T-helper 1 cell (primary cell): Measurements from ENCODE around the gene RIOK1.
"Not testable (repeated sequence)": the region's sequence is repeated elsewhere in the genome, so short reads cannot be mapped to it uniquely, and the experiment has no call there.

ENCODE experiments used
- DNase-seq, 5 donors: peaks; one replicate each; pipeline ENCODE4 v3.0.0-alpha.2; 2012 to 2020

Gene RIOK1

DNA sequence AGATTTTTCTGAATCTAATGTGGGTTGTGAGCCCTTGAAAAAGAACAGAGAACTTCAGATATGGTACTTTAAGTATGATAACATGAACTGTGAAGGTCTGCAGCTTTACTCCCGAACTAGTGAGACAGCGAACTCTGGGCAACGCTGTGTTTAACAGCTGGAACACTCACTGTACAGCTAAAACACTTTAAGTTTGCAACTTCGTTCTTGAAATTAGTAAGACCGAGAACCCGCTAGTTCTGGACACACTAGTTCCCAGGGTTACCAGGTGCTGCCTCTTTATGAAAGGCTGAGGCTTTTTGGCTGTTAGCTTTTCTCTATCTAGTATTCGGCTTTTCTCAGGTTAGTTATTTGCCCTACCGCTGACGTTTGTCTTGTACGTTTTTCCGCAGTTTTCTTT lies 52.9 kb downstream of the RIOK1 start:
- no peak for DNase-seq

DNA sequence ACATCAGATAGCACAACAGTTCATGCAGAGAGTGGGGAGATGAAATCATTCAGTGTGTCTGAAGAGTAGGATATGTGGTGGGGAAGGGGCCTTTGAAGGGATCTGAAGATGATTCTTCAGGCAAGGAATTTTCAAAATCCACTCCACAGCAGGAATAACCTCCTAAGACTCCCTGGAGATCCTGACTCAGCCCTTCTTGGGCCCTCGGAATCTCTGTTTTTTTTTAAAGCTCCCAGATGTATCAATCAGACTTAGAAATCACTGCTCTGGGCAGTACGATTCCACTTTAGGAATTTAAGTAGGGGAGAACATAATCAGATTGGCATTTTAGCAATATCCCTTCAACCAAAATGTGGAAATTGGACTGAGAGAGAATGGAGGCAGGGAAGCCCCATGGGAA lies 55.5 kb downstream of the RIOK1 start:
- DNase-seq, result no peak

DNA sequence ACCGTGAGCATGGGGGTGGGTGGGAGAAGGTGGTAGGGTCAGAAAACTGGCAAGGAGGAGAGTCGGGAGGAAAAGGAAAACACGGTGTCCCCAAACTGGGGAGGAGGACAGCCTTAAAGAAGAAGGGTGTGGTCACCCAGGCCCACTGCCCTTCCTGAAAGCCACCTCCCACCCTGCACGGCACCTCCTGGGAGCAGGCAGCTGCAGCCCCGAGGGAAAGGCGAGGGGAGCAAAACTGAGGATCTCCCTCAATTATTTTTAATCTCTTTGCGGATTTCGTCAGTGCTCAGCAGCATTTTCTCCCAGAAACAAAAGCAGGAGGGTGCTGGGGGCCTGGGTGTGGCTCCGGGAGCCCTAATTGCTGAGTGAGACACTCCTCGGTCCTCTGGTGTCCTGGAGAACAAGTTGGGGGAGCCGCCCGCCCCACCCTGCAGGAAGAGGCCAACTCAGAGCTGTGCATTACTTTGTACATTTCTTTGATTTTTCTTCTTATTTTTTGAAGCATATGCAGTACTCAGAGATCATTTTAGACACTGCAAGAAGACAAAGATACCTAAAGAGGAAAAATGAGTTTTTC lies 56.4 kb downstream of the RIOK1 start:
- no peak for DNase-seq

DNA sequence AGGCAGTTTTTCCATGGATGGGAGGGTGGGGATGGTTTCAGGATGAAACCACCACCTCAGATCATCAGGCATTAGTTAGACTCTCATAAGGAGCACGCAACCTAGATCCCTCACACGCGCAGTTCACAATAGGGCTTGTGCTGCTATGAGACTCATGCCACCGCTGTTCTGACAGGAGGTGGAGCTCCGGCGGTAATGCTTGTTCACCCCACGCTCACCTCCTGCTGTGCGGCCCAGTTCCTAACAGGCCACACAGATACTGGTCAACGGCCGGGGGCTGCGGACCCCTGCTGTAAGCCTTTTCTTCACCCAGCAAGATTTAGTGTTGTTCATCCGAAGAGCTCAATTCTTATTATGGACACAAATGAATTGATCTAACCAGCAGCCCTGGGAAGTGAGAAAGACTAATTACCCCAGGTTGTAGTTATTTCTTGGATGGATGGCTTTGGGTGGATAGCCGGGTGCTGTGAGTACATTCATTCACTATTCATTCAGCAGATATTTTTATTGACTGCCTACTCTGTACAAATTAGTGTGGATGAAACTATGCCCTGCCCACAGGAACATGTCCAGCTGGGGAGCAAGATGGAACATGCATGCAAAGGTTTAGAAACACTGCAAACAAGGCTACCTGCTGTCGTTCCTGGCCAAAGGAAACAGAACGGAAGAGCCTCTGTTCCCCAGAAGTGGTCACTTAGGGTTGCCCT lies 57.2 kb downstream of the RIOK1 start:
- no peak for DNase-seq

DNA sequence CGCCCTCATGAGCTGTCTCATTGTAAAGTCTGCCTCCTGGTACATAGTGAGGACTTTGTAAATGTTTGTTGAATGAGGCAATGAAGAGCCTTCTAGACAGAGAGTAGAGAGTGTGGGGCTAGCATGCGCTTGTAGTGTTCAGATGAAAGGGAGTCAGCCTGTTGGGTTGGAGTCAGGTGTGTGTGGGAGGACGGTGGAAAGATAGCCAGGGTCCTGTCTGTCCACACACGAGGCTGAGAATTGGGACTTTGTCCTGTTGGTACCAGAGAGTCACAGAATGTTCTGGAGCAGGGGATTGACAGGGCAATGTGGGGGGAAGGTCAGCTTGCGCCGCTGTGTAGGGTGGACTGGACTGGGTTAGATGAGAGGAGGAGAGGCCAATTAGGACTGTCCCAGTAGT lies 58.6 kb downstream of the RIOK1 start:
- no peak for DNase-seq

DNA sequence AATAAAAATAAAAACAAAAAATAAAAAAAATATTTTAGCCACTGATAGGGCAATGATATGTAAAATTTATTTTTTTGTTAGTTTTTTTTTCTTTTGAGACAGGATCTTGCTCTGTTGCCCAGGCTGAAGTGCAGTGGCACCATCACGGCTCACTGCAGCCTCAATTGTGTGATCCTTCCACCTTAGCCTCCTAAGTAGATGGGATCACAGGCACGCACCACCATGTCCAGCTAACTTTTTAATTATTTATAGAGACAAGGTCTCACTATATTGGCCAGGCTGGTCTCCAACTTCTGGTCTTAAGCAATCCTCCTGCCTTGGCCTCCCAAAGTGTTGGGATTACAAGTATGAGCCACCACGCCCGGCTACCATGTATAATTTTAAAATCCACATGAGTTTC lies 59.4 kb downstream of the RIOK1 start:
- DNase-seq, result no peak

DNA sequence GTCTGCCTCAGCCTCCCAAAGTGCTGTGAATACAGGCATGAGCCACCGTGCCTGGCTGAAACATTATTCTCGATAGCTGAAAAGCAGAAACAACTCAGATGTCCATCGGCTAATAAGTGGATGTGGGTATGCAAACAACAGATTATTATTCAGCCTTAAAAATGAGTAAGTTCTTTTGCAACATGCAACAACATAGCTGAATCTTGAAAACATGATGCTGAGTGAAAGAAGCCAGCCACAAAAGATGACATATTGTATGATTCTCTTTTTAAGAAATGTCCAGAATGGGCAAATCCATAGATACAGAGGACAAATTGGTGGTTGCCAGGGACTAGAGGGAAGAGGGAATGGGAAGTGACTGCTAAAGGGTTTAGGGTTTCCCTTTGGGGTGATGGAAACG lies 61.7 kb downstream of the RIOK1 start:
- DNase-seq, result no peak

DNA sequence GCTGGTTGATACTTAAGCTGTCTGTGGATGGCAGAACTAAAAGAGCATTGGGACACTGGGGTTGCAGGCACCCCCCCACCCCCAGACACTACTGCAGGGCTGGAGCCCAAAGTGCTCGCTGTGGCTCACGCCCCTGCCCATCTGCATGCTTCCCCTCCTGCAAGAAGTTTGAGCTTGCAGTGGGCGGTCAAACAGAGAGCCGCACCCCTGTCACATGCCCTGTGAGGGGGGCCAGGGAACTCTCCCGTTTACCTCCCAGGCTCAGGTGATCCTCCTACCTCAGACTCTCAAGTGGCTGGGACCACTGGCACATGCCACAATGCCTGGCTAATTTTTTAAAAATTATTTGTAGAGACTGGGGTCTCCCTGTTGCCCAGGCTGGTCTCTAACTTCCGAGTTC lies 63.3 kb downstream of the RIOK1 start:
- DNase-seq, result no peak

DNA sequence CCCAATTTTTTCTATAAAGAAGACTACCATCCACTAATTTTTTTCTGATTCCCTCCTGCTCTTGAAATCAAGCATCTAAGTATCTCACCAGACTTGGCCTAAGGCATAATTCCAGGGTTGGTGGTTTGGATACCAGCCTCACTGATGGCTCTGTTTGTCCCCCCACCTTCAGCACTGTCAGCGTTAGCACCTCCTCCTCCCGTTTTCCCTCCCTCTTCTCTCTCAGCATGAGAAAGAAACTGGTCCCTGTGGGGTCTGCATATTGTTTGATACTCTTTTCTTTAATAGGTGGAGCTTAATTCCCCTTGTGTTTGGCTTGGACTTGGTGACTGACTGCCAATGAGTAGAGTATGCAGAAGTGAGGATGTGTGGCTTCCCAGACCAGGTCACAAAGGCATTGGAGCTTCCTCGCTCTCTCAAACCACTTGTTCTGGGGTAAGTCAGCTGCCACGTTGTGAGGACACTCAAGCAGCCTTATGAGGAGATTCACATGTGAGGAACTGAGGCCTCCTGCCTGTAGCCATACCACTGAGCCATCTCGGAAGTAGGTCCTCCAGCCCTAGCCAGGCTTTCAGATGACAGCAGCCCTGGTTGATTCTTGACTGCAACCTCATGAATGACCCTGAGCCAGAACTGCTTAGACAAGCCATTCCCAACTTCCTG lies 65.2 kb downstream of the RIOK1 start:
- no peak for DNase-seq

DNA sequence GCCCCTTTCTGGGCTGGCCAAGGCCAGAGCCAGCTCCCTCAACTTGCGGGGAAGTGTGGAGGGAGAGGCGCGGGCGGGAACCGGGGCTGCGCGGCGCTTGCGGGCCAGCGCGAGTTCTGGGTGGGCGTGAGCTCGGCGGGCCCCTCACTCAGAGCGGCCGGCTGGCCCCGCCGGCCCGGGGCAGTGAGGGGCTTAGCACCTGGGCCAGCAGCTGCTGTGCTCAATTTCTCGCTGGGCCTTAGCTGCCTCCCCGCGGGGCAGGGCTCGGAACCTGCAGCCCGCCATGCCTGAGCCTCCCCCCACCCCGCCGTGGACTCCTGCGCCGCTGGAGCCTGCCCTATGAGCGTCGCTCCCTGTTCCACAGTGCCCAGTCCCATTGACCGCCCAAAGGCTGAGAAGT lies 66.7 kb downstream of the RIOK1 start:
- DNase-seq, result not testable (repeated sequence)

DNA sequence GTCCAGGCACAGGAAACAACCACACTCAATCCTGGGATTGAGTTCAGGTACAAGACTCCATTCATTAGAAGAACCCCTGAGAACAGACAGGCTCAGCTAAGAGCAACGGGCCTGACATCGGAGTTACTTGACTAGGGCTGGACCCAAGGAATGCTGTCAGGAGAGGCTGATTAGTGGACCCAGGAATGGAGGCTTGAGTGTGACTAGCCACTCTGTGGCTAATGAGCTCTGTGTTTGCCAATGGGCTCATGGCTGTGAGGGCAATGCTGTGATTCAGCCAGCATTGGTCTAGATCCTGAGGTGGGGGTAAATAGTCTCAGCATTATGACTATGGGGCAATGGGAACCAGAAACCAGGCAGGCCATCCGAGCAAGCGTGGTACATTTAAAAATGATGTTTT lies 71.8 kb downstream of the RIOK1 start:
- DNase-seq, result no peak

DNA sequence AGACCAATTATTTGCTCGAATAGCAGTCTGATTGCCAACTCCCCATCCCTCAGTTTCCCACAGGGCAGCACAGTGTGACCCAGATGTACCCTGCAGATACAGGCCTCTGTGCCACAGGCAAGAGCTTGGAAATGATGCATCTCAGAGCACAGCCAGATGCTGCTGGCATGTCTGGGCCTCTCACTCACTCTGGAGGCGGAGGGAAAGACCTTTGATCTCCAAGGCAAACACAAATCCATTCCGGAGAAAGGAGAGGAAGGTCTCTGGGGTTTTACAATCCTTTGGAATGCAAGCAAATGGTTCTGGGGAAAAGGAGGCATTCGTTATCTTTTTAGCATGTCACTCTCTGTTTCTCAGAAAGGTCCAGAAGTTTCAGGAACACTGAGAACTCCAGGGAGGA lies 74.2 kb downstream of the RIOK1 start:
- no peak for DNase-seq

DNA sequence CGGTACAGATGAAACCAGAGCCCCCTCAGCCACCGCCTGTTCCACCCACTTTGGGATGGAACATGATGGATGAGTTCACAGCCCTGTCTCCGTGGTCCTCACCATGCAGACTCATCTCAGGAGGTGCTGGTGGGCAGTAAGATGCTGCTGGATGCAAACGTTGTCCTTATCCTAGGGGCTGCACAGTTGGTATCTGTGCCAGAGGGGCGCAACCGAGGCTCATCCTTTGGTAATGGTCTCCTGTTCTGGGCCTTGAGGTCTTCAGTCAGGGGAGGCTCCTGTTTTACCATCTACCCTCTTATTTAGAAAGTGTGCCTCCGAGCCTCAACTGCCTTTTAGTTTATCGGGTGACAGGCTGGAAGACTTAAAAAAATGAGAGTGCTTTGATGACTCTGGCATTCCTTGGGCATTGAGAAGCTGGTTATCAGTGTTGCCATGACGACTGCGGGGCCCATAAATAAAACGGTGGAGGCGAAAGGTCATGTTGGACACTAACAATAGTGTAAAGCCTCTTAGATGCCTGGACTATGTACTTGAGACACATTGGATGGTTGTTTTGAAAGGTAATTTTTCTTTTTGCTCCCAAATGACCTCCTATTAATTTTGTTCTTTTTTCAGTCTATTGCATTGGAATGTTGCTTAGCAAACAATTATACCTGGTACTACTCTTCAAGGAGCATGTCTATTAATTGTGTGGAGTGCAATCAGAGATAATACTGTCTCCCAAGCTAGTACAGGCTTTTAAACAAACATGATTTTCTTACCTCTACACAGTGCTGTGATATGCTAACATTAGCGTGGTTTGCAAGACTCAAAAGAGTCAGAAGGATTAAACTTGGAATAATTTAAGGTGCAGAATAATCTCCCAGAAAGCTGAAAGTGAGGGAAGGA lies 77.6 kb downstream of the RIOK1 start:
- DNase-seq, result no peak
